ENCODE results near the gene TMEM59L. TPM values are rescaled to one million over a fixed set of nuclear protein-coding genes. Genes with fewer than 3 reads are reported as not detected.

The TMEM59L gene
- total and polyA plus RNA-seq, 2 donors (not counting 1 experiment from before 2014, with no cell fraction given), result not detected

DNA sequence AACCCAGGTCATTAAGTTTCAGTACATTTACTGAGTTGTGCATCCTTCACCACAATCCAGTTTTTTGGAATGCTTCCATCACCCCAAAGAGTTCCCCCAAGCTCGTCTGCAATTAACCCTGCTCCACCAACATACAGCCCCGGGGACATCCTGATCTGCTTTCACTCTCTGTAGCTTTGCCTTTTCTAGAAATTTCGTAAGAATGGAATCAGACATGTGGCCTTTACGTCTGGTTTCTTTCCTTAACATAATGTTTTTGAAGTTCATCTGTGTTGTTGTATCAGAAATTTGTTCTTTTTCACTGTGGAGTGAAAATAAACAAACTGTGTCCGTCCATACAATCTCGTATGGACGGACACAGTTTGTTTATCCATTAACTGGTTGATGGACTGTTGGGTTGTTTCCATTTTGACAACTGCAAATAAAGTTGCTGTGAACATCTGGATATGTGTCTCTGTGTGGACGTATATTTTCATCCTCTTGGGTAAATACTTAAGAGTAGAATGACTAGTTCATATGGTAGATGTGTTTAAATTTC is 27.1 kb downstream of the TMEM59L start:
- Histone ChIP-seq H3K79me2 (ENCODE audit: control insufficient read depth, insufficient read depth, low read length) (peaks cover 32% of the 10 kb centered on the region), H2AFZ (ENCODE audit: insufficient read depth, low read depth, low read length, poor library complexity, severe bottlenecking) (no peak overlapping the region), H3K4me3 (ENCODE audit: control extremely low read depth in 1 of 5, extremely low read depth in 1 of 5, insufficient read depth in 1 of 5, low read depth in 2 of 5, low read length in 4 of 5) (no peak overlapping the region), H3K36me3 (replicated peaks in 1 of 2; ENCODE audit: control extremely low read depth in 1 of 2, control insufficient read depth in 1 of 2, extremely low read depth in 1 of 2, insufficient read depth in 2 of 2, low read length in 1 of 2) (no peaks in the 10 kb centered on the region), H3K4me1 (ENCODE audit: control insufficient read depth in 2 of 2, insufficient read depth in 2 of 2, low read length in 2 of 2) (peaks cover 20 to 33% of the 10 kb centered on the region in 2 donors), H3K9me3 (ENCODE audit: control extremely low read depth in 1 of 3, control insufficient read depth in 2 of 3, insufficient read depth in 1 of 3, low read length in 2 of 3) (peaks cover 0 to 6% (median 0%) of the 10 kb centered on the region in 3 donors), H3K27me3 (replicated peaks in 1 of 4; ENCODE audit: control extremely low read depth in 1 of 4, control insufficient read depth in 3 of 4, insufficient read depth in 4 of 4, low read length in 3 of 4) (no peaks in the 10 kb centered on the region), H4K20me1 (ENCODE audit: control insufficient read depth, insufficient read depth, low read length, poor library complexity, severe bottlenecking) (peaks cover 13% of the 10 kb centered on the region), H3K9ac (ENCODE audit: low read length) (no peak overlapping the region), H3K4me2 (replicated peaks; ENCODE audit: low read depth, low read length, poor library complexity, severe bottlenecking) (no peak overlapping the region), H3K27ac (ENCODE audit: low read length in 2 of 2) (no peak overlapping the region)
- intact Hi-C loops (cut with micrococcal nuclease), result loop anchor here (5.0 kb wide), 2 partner anchors 63 to 148 kb away; no protein-coding TSS in a partner anchor
- DNase-seq (no peak), ATAC-seq (ENCODE audit: low read depth) (no peak)
- H3K27ac Mint-ChIP-seq, result no peak overlapping the region
- no peak for TF ChIP-seq EZH2 (IDR thresholded peaks at IDR 0.05; ENCODE audit: borderline replicate concordance, insufficient read depth, low read depth, low read length, poor library complexity, severe bottlenecking)
- TF ChIP-seq, protein P1, sequence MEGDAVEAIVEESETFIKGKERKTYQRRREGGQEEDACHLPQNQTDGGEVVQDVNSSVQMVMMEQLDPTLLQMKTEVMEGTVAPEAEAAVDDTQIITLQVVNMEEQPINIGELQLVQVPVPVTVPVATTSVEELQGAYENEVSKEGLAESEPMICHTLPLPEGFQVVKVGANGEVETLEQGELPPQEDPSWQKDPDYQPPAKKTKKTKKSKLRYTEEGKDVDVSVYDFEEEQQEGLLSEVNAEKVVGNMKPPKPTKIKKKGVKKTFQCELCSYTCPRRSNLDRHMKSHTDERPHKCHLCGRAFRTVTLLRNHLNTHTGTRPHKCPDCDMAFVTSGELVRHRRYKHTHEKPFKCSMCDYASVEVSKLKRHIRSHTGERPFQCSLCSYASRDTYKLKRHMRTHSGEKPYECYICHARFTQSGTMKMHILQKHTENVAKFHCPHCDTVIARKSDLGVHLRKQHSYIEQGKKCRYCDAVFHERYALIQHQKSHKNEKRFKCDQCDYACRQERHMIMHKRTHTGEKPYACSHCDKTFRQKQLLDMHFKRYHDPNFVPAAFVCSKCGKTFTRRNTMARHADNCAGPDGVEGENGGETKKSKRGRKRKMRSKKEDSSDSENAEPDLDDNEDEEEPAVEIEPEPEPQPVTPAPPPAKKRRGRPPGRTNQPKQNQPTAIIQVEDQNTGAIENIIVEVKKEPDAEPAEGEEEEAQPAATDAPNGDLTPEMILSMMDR (IDR thresholded peaks at IDR 0.05), result no peak
- no peak overlapping the region for H3K4me3 Mint-ChIP-seq
- CTCF ChIA-PET, result interaction anchor here (0.6 to 1.7 kb wide), 2 partner anchors 32 to 192 kb away, joined by 3 read pairs; partner anchors contain the start of gene UPF1
- WGBS (ENCODE audit: insufficient coverage), result 96% methylated on average over 6 of the region's 8 CpGs
- H3K27me3 Mint-ChIP-seq, result no peaks in the 10 kb centered on the region
- POLR2A ChIA-PET, result interaction anchor here (0.7 kb wide), 3 partner anchors 12 to 769 kb away, joined by 3 to 7 read pairs (median 3); no protein-coding TSS in a partner anchor
- peaks cover 34% of the 10 kb centered on the region for H3K4me1 Mint-ChIP-seq
- H3K9me3 Mint-ChIP-seq (ENCODE audit: insufficient read depth), result no peaks in the 10 kb centered on the region
